LNCaP clone FGC (cell line): Measurements from ENCODE around the gene RNF223.

Experiments
- DNase-seq: peaks from one replicate; pipeline ENCODE4 v3.0.0-alpha.2; 2011; ENCODE audit warnings: low read depth
- H3K4me3 ChIP-seq: 2 replicates; pipeline ENCODE4 v1.5.1; 2011; ENCODE audit warnings: mild to moderate bottlenecking, low read depth, low read length, control low read depth
- CTCF ChIP-seq: IDR thresholded peaks from 2 replicates; pipeline ENCODE4 v1.5.1; 2012; ENCODE audit warnings: mild to moderate bottlenecking; ENCODE audit not compliant: control insufficient read depth, insufficient read depth; ENCODE audit errors: extremely low read depth

RNF223 gene

GRCh38 chr1:1041873-1042272 is 32.2 kb downstream of the RNF223 start:
- DNase-seq: no peak
- no peak overlapping the region for H3K4me3 ChIP-seq
- no peak for TF ChIP-seq CTCF

GRCh38 chr1:1041092-1041523 is 33.0 kb downstream of the RNF223 start:
- DNase-seq: no peak
- no peak overlapping the region for H3K4me3 ChIP-seq
- no peak for TF ChIP-seq CTCF

GRCh38 chr1:1040004-1040991 is 33.8 kb downstream of the RNF223 start:
- peak; percentile 35; the same call in 1 of the 2 replicates for TF ChIP-seq CTCF
- DNase-seq: peak; percentile 66
- H3K4me3 ChIP-seq: peak overlapping the region; percentile 42

- H3K4me3 ChIP-seq: no peak overlapping the region
- TF ChIP-seq CTCF: no peak
- DNase-seq: no peak
Measured at GRCh38 chr1:1039145-1039910, 34.8 kb downstream of the RNF223 start.

GRCh38 chr1:1038694-1039093 is 35.4 kb downstream of the RNF223 start:
- H3K4me3 ChIP-seq: no peak overlapping the region
- TF ChIP-seq CTCF: no peak
- no peak for DNase-seq

GRCh38 chr1:1037366-1038327 is 36.5 kb downstream of the RNF223 start:
- no peak for TF ChIP-seq CTCF
- no peak for DNase-seq
- no peak overlapping the region for H3K4me3 ChIP-seq
